Measurements from ENCODE around the gene POC1B. TPM values are rescaled to one million over a fixed set of nuclear protein-coding genes. Genes with fewer than 3 reads are reported as not detected.
"Not testable (repeated sequence)": the region's sequence is repeated elsewhere in the genome, so short reads cannot be mapped to it uniquely, and the experiment has no call there.

POC1B gene
- total RNA-seq, 1 donor from 2014 or later, result 47.4 TPM

GRCh38 chr12:89464974-89465592 lies 60.8 kb downstream of the POC1B start:
- DNase-seq (ENCODE audit: low spot score), result no peak

- peak; percentile 70 for DNase-seq (ENCODE audit: low spot score)
These were observed 63.9 kb downstream of the POC1B start for GRCh38 chr12:89461649-89462612.

GRCh38 chr12:89461190-89461589 lies 64.7 kb downstream of the POC1B start:
- no peak for DNase-seq (ENCODE audit: low spot score)

- DNase-seq (ENCODE audit: low spot score), result not testable (repeated sequence)
These were observed 66.6 kb downstream of the POC1B start for GRCh38 chr12:89459279-89459678.

- DNase-seq (ENCODE audit: low spot score), result no peak
These were observed 69.3 kb downstream of the POC1B start for GRCh38 chr12:89456565-89456964.

GRCh38 chr12:89454080-89454848 lies 71.6 kb downstream of the POC1B start:
- peak; percentile 46 for DNase-seq (ENCODE audit: low spot score)

- peak; percentile 57 for DNase-seq (ENCODE audit: low spot score)
These were observed 72.5 kb downstream of the POC1B start for GRCh38 chr12:89453121-89453978.

- DNase-seq (ENCODE audit: low spot score), result peak; percentile 50
These were observed 74.0 kb downstream of the POC1B start for GRCh38 chr12:89451841-89452251.

- no peak for DNase-seq (ENCODE audit: low spot score)
These were observed 74.9 kb downstream of the POC1B start for GRCh38 chr12:89450907-89451306.

GRCh38 chr12:89448951-89449371 lies 76.9 kb downstream of the POC1B start:
- DNase-seq (ENCODE audit: low spot score), result no peak

- DNase-seq (ENCODE audit: low spot score), result no peak
These were observed 77.3 kb downstream of the POC1B start for GRCh38 chr12:89448526-89448925.

- no peak for DNase-seq (ENCODE audit: low spot score)
These were observed 85.9 kb downstream of the POC1B start for GRCh38 chr12:89439941-89440340.

- no peak for DNase-seq (ENCODE audit: low spot score)
These were observed 88.6 kb downstream of the POC1B start for GRCh38 chr12:89437231-89437630.

GRCh38 chr12:89436062-89436461 lies 89.8 kb downstream of the POC1B start:
- no peak for DNase-seq (ENCODE audit: low spot score)

GRCh38 chr12:89433634-89434033 lies 92.2 kb downstream of the POC1B start:
- no peak for DNase-seq (ENCODE audit: low spot score)

- DNase-seq (ENCODE audit: low spot score), result no peak
These were observed 93.5 kb downstream of the POC1B start for GRCh38 chr12:89432396-89432795.

- DNase-seq (ENCODE audit: low spot score), result no peak
These were observed 96.3 kb downstream of the POC1B start for GRCh38 chr12:89429528-89429927.

- DNase-seq (ENCODE audit: low spot score), result no peak
These were observed 98.2 kb downstream of the POC1B start for GRCh38 chr12:89427508-89428156.

- no peak for DNase-seq (ENCODE audit: low spot score)
These were observed 101.0 kb downstream of the POC1B start for GRCh38 chr12:89424846-89425245.

GRCh38 chr12:89424389-89424788 lies 101.5 kb downstream of the POC1B start:
- no peak for DNase-seq (ENCODE audit: low spot score)
